Kidney epithelial cell (primary cell): ENCODE data around the gene DPYSL5. TPM values are rescaled to one million over a fixed set of nuclear protein-coding genes. Genes with fewer than 3 reads are reported as not detected.

Source experiments
- DNase-seq: peaks from one replicate; pipeline ENCODE4 v3.0.0-alpha.2; 2010; ENCODE audit warnings: low read depth
- H3K27me3 ChIP-seq: 2 replicates; pipeline ENCODE4 v1.6.0; 2011; ENCODE audit warnings: low read length; ENCODE audit not compliant: control insufficient read depth, insufficient read depth
- H3K36me3 ChIP-seq: 2 replicates; pipeline ENCODE4 v1.5.1; 2011; ENCODE audit warnings: low read length; ENCODE audit not compliant: control insufficient read depth, insufficient read depth
- H3K4me3 ChIP-seq: 2 replicates; pipeline ENCODE4 v1.5.1; 2011; ENCODE audit warnings: low read depth, mild to moderate bottlenecking, control low read depth, low read length
- total RNA-seq: library from RNA; depleted of rRNA; stranded (reverse); fragments of >200 nt; gene quantifications from 2 replicates; pipeline ENCODE4 v1.2.3, GENCODE V29; 2015
- TF ChIP-seq, protein P1 (sequence below): IDR thresholded peaks from 2 replicates; pipeline ENCODE4 v1.5.1; 2011; ENCODE audit warnings: mild to moderate bottlenecking, moderate library complexity, low read length, control low read depth, inconsistent platforms; ENCODE audit not compliant: insufficient read depth, poor library complexity, severe bottlenecking

The DPYSL5 gene
- total RNA-seq, 1 donor from 2014 or later = 1.3 TPM

DNA sequence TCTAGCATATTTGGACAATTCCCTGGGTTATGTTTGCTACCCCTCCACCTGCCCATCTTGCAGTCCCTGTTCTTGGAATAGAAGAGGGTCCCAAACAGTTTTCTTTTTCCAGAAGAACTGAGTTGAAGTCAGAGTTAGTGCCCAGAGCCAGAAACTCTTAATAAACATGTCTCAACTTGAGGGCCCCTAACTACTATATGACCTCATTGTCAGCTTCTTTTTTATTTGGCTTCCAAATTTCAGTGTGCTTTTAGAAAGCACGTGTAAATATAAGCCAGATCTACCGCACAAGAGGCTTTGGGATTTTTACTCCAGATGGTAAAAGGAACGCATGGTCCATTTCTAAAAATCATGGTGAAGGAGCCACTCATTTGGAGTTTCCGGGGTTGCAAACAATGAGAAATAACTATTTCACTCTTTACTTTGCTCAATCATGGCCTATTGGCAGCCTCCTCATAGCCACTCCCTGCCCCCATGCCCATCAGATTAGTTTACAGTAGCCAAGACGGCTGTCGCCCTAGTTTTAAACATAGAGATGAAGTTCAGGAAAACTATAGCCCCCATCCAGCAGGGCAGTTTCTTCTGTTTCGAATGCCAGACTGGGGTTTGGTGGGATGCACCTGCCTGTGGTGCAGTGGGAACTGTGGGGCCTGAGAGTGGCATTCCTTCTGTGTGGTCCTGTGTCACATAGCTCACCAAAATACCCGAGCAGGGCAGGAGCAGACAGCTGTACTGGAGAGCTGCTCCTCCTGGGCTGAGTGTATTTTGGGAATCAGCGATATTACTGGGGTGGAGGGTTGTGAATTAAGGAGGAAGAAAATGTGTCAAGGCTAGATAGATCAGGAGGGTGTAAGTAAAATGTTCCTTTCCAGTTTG, 124.2 kb downstream of the DPYSL5 start:
- DNase-seq = no peak
- Histone ChIP-seq H3K27me3 (peaks cover 7% of the 10 kb centered on the region), H3K4me3 (no peak overlapping the region), H3K36me3 (no peaks in the 10 kb centered on the region)
- TF ChIP-seq, protein P1, sequence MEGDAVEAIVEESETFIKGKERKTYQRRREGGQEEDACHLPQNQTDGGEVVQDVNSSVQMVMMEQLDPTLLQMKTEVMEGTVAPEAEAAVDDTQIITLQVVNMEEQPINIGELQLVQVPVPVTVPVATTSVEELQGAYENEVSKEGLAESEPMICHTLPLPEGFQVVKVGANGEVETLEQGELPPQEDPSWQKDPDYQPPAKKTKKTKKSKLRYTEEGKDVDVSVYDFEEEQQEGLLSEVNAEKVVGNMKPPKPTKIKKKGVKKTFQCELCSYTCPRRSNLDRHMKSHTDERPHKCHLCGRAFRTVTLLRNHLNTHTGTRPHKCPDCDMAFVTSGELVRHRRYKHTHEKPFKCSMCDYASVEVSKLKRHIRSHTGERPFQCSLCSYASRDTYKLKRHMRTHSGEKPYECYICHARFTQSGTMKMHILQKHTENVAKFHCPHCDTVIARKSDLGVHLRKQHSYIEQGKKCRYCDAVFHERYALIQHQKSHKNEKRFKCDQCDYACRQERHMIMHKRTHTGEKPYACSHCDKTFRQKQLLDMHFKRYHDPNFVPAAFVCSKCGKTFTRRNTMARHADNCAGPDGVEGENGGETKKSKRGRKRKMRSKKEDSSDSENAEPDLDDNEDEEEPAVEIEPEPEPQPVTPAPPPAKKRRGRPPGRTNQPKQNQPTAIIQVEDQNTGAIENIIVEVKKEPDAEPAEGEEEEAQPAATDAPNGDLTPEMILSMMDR = no peak

GRCh38 chr2:26974352-26974751, 126.4 kb downstream of the DPYSL5 start:
- Histone ChIP-seq H3K36me3 (no peaks in the 10 kb centered on the region), H3K27me3 (peaks cover 4% of the 10 kb centered on the region)
- TF ChIP-seq, protein P1 = no peak

GRCh38 chr2:26975102-26975501, 127.2 kb downstream of the DPYSL5 start:
- no peaks in the 10 kb centered on the region for H3K36me3 ChIP-seq
- peaks cover 2% of the 10 kb centered on the region for H3K27me3 ChIP-seq
- TF ChIP-seq, protein P1 = no peak
- DNase-seq = no peak
- no peak overlapping the region for H3K4me3 ChIP-seq

More at GRCh38 chr2:26974352-26974751, 126.4 kb downstream of the DPYSL5 start:
- DNase-seq = no peak
- H3K4me3 ChIP-seq = no peak overlapping the region

- H3K4me3 ChIP-seq = no peak overlapping the region
- H3K36me3 ChIP-seq = no peaks in the 10 kb centered on the region
- DNase-seq = no peak
- TF ChIP-seq, protein P1 = no peak
- H3K27me3 ChIP-seq = peaks cover 2% of the 10 kb centered on the region
Observed at GRCh38 chr2:26975656-26976055, 127.7 kb downstream of the DPYSL5 start.

DNA sequence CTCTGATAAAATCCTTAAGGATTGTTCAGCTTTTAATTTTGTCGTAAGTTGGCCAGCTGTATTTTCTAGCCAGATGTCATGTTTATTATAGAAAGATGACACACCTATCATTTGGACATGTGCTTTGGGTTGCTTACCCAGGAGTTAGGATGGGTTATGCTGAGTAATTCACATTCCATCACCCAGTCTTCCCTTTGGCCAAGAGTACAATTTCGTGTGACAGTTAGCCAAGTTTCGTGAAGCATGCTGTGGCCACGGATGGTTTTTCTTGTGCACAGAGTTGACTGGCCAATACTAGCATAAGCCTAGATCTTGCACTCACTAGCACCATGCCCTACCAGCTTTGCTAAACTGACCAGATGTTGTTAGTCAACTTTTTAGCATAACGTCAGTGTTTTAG, 128.3 kb downstream of the DPYSL5 start:
- Histone ChIP-seq H3K36me3 (no peaks in the 10 kb centered on the region), H3K27me3 (peaks cover 2% of the 10 kb centered on the region), H3K4me3 (no peak overlapping the region)
- TF ChIP-seq, protein P1 = no peak
- DNase-seq = no peak
